T47D (cell line): ENCODE measurements around the gene DNER.
"Not testable (repeated sequence)": the region's sequence is repeated elsewhere in the genome, so short reads cannot be mapped to it uniquely, and the experiment has no call there.

Experiments used
- DNase-seq, 2 experiments: peaks; one replicate each; pipeline versions ENCODE4 v3.0.0 to v3.0.0-alpha.2; 2011 to 2012; ENCODE audit warnings: low read depth in 1 of 2, low spot score in 1 of 2
- JUND ChIP-seq: IDR thresholded peaks from 2 replicates; pipeline ENCODE4 v1.6.1; 2012; ENCODE audit warnings: low read depth
- in situ Hi-C: cut with HindIII; loops from 2 replicates; pipeline ENCODE4 v1.10.0; 2016; ENCODE audit warnings: low sequenced_read_pairs, low pct_unique_long_range_greater_than_20kb

DNER gene

GRCh38 chr2:229543176-229543873, 171.0 kb downstream of the DNER start:
- in situ Hi-C loops, result no loop called here
- no peak for DNase-seq
- no peak for TF ChIP-seq JUND

- in situ Hi-C loops, result no loop called here
- no peak for DNase-seq
- no peak for TF ChIP-seq JUND
Measured at GRCh38 chr2:229539628-229540027, 174.7 kb downstream of the DNER start.

GRCh38 chr2:229531594-229531993, 182.8 kb downstream of the DNER start:
- no peak for TF ChIP-seq JUND
- DNase-seq, result no peak
- in situ Hi-C loops, result no loop called here

GRCh38 chr2:229530434-229530833, 183.9 kb downstream of the DNER start:
- DNase-seq, result no peak
- no peak for TF ChIP-seq JUND
- in situ Hi-C loops, result no loop called here

GRCh38 chr2:229528846-229529245, 185.5 kb downstream of the DNER start:
- in situ Hi-C loops, result no loop called here
- DNase-seq, result no peak
- no peak for TF ChIP-seq JUND

- no peak for DNase-seq
- TF ChIP-seq JUND, result no peak
- in situ Hi-C loops, result no loop called here
Measured at GRCh38 chr2:229526951-229527350, 187.4 kb downstream of the DNER start.

GRCh38 chr2:229524799-229525198, 189.6 kb downstream of the DNER start:
- in situ Hi-C loops, result no loop called here
- no peak for DNase-seq
- no peak for TF ChIP-seq JUND

- no peak for DNase-seq
- no peak for TF ChIP-seq JUND
- in situ Hi-C loops, result no loop called here
Measured at GRCh38 chr2:229523663-229524062, 190.7 kb downstream of the DNER start.

GRCh38 chr2:229521576-229521975, 192.8 kb downstream of the DNER start:
- in situ Hi-C loops, result no loop called here
- TF ChIP-seq JUND, result no peak

GRCh38 chr2:229520691-229521096, 193.7 kb downstream of the DNER start:
- no peak for DNase-seq
- no peak for TF ChIP-seq JUND
- in situ Hi-C loops, result no loop called here

More at GRCh38 chr2:229521576-229521975, 192.8 kb downstream of the DNER start:
- DNase-seq, result no peak

GRCh38 chr2:229519655-229520430, 194.5 kb downstream of the DNER start:
- peak in 1 of 2 experiments; percentile 2 for DNase-seq
- in situ Hi-C loops, result no loop called here
- TF ChIP-seq JUND, result no peak

- no peak for DNase-seq
- TF ChIP-seq JUND, result no peak
- in situ Hi-C loops, result no loop called here
Measured at GRCh38 chr2:229514273-229514895, 200.0 kb downstream of the DNER start.

- in situ Hi-C loops, result no loop called here
- TF ChIP-seq JUND, result no peak
- DNase-seq, result no peak
Measured at GRCh38 chr2:229511524-229511923, 202.8 kb downstream of the DNER start.

GRCh38 chr2:229506699-229507098, 207.7 kb downstream of the DNER start:
- DNase-seq, in situ Hi-C loops: not testable (repeated sequence)
